KG1 (cell line): ENCODE data around the gene GADD45G.

Source experiments
- DNase-seq: peaks from one replicate; lab custom pipeline; 2025; lab: John Stamatoyannopoulos, UW

GADD45G gene

DNA sequence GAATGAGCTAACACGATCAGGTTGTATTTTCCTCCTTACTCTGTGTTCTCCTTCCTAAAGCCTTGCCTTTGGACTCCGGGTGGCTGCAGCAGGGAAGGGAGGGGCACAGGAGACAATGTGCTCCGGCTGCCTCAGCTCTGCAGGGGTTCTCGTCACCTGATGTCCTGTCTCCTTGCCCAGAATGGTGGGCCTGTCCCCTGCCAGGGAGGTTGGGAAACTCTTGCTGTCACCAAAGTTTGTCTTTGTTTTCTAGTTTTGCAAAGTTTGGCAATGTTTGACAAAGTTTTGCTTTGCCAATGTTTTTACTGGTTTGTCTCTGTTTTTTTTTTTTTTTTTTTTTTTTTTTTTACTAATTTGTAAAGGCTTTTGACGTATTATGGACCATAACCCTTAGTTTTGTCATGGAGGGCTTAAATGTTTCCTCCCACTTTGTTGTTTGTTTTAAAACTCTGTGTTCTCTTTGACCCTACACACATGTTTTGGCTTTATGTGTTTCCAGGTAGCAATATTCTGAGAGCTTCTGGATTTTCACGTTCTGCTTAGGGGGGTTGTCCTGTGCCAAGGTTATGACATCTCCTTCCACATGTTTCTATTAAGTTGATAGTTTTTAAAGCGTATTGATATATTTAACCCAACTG is 49.3 kb downstream of the GADD45G start:
- no peak for DNase-seq

DNA sequence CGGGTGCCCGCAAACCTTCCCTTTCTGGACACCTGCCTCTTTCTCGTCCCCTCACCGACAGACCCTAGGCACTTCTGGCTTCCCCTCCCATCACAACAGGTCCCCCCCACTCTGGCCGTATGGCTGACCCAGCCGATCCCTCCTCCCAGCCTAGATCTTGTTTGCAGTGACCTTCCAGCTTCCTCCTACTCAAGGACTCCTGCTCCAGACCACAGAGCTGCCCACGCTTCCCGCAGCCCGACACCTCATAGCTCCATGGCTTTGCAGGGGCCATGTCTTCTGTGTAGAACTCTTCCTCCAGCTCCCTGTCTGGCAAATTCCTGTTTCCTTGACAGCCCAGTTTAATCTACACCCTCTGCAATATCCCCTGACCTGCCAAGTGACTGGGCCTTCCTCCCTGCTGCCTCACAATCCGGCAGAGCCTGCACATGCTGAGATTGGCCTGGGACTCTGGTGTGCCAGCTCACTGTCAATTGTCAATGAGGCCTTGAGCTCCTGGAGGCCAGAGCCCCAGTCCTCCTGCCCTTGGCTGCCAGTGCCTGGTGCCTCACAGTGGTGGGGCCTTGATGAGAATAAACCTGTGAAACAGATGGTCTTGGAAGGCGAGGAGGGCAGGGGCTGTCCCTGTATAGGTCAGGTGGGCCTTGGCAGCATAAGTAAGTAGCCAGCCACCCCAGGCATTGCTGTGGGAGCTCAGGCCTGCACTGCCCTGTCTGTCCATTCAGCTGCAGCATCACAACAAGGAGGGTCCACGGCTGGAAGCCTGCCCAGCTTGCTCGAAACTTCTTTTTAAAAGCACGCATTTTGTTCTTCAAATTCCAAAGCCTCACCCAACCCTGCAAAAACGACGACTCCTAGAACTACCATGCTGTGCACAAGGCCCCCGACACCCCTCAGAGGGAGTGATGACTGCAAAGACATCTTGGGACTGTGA is 50.5 kb downstream of the GADD45G start:
- DNase-seq = no peak
